Cardiac septum (tissue), 1 donor: ENCODE results near the gene POU2F1. TPM values are rescaled to one million over a fixed set of nuclear protein-coding genes. Genes with fewer than 3 reads are reported as not detected.

Experiments
- DNase-seq: peaks from one replicate; pipeline ENCODE4 v3.0.0-alpha.2; 2020; ENCODE audit warnings: low spot score
- intact Hi-C: fragments of 100-400 bp; cut with DNase I; formaldehyde crosslinking; loops from one replicate; pipeline ENCODE4 v1.14.0; 2022
- total RNA-seq: library from RNA; stranded (reverse); fragmentation: NEBNext Ultra II Directional; extraction: Animal tissue kit (Norgen Biotek cat#: 25700); gene quantifications from one replicate; pipeline ENCODE4 v1.2.1, GENCODE V29; 2021
- donor health status: DM: no; HTN: no; CAD: no.

Gene POU2F1
- total RNA-seq, 1 donor from 2014 or later: 9.9 TPM

GRCh38 chr1:167392200-167392696 lies 171.6 kb downstream of the POU2F1 start:
- intact Hi-C loops: no loop called here
- no peak for DNase-seq

DNA sequence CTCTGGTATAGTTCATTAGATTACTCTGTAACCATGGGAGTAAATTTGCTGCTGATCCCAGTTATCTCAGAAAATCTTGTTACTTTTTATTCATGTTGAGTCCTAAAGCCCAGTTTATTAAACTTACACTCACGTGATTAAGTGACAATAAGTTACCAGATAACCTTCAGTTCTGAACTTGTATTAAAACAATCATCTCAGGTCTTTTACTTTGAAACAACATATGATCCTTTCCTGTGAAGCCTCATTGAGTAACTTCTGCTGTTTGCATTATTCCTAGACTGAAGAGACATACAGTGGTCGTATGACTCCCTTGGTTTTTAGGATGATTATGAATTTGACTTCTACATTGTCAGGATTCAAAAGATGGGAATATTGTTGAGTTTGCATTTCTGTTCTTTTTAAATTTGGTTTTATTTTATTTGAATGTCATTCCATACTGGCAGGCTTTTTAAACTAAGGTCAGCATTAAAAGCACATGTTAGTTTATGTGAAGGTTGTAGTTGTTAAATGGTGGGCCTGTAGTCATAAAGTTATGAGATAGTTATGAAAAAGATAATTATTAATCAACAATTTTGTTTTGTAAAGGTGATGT lies 179.8 kb downstream of the POU2F1 start:
- no peak for DNase-seq
- intact Hi-C loops: loop anchor here (5.0 kb wide), 1 partner anchor 132 kb away; no protein-coding TSS in a partner anchor

DNA sequence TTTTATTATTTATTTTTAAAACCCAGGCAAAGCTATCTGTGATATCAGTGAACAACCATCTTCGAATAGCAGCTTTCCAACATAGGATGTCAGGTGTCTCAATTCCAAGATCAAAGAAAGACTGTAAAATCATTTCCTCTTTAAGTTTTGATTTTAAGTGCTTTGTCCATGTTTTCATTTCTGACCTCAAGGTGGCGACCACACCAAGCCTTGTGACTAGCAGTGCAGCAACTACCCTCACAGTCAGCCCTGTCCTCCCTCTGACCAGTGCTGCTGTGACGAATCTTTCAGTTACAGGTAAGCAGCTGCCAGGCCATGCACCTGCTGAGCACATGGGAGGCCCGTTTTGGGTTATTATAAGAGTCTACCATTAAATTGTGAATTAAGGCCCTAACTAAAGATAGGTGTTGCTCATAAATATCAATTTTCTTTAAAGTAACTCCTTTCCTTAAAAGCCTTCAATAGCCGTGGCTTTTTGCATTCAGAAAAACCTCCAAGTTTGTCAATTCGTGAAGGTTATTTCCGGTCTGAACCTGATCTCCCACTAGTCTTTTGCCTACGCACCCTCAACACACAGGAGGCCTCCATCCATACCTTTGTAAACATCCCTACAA lies 180.7 kb downstream of the POU2F1 start:
- no peak for DNase-seq
- intact Hi-C loops: loop anchor here (5.0 kb wide), 1 partner anchor 131 kb away; no protein-coding TSS in a partner anchor

GRCh38 chr1:167404161-167404888 lies 183.6 kb downstream of the POU2F1 start:
- intact Hi-C loops: loop anchor here (5.0 kb wide), 1 partner anchor 128 kb away; no protein-coding TSS in a partner anchor
- DNase-seq: no peak

- DNase-seq: no peak
- intact Hi-C loops: loop anchor here (5.0 kb wide), 1 partner anchor 127 kb away; no protein-coding TSS in a partner anchor
Observed at GRCh38 chr1:167404908-167405307, 184.2 kb downstream of the POU2F1 start.

- intact Hi-C loops: no loop called here
- no peak for DNase-seq
Observed at GRCh38 chr1:167408355-167408754, 187.7 kb downstream of the POU2F1 start.

DNA sequence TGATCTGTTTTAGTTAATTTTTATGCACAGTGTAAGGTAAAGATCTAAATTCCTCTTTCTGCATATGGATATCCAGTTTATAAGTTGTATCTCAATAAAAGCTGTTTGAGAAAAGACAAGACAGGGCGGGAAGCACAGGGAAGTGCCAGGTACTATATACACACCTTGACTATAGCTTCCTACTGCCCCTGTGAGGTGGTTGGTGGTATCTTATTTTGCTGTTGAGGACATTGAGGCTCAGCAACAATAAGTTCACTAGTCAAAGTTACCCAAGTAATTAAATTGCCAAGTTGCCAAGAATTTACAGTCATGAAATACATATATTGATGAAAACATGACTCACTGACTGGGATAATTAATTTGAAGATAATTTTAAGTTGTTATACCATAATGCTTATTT lies 188.5 kb downstream of the POU2F1 start:
- intact Hi-C loops: no loop called here

GRCh38 chr1:167412072-167412471 lies 191.4 kb downstream of the POU2F1 start:
- no peak for DNase-seq
- intact Hi-C loops: no loop called here

More for the DNA sequence above, 188.5 kb downstream of the POU2F1 start:
- no peak for DNase-seq

DNA sequence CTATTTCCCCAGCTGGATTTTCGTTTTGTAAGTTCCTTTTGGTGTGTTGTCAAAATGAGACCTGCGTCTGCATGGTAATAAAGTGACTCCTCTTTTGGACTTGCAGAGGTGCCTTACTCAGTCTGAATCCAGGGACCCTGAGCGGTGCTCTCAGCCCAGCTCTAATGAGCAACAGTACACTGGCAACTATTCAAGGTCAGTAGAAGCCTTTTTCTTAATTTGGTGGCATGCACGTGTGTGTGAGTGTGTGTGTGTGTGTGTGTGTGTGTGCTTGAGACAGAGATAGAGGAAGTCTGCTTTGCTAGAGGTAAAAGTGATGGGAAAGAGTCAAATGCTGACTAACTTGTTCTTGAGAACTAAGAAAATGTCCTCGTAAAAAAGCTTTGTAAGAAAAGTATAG lies 192.2 kb downstream of the POU2F1 start:
- intact Hi-C loops: no loop called here
- DNase-seq: no peak

DNA sequence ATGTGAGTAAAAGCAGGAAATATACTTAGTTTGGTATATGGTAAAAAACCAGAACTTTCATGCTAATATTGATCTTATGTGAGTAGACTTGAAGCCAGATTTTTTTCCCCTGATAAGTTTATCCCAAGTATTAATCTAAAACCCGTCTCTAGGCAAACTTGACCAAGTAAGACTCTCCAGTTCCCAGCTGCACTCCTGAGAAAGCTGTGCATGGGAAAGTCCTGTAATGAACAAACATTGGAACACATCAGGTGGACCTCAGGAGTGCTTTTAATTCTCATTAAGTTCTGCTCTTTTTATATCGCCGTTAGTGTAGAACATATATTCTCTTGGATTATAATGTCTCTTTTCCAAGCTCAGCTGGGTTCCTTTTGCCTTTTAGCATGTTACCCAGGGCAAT lies 192.6 kb downstream of the POU2F1 start:
- DNase-seq: no peak
- intact Hi-C loops: no loop called here

GRCh38 chr1:167416506-167416905 lies 195.8 kb downstream of the POU2F1 start:
- intact Hi-C loops: no loop called here
- DNase-seq: no peak

GRCh38 chr1:167418391-167418790 lies 197.7 kb downstream of the POU2F1 start:
- intact Hi-C loops: no loop called here
- no peak for DNase-seq

DNA sequence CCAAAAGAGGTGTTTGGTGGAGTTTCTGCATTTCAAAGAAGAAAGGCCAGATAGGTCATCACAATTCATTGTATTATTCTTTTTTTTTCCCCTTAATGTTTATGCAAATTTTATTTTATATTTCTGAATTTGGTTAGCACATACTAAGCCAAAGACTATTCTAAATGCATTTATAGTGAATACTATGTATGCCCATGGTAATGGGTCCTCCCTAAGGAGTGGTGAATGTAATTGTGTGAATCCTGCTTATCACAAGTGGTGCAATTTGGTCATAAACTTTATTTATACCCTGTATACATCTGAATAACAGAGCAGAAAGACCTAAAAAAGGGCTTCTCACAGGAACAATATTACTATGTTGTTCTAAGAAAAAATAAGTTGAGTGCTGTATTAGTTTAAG lies 198.6 kb downstream of the POU2F1 start:
- no peak for DNase-seq
- intact Hi-C loops: no loop called here

DNA sequence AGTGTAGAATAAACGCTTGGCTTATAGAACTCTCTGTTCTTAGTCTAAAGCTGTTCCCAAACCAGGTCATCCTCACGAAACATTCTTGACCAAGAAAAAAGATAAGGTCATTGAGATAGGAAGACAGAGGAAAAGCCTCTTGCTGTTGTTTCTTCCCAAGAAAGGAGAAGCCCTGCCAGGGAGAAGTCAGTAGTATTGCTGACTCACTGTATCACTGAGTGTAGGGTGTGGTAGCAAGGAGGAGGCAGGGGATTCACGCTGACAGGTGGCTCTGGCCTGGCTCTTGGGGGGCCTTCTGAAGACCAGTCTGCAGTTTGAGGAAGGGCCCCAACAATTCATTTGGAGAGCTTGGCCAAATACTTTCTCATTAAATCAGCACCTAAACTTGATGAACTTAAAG lies 199.8 kb downstream of the POU2F1 start:
- DNase-seq: no peak
- intact Hi-C loops: no loop called here

- no peak for DNase-seq
- intact Hi-C loops: no loop called here
Observed at GRCh38 chr1:167423684-167424619, 203.3 kb downstream of the POU2F1 start.

DNA sequence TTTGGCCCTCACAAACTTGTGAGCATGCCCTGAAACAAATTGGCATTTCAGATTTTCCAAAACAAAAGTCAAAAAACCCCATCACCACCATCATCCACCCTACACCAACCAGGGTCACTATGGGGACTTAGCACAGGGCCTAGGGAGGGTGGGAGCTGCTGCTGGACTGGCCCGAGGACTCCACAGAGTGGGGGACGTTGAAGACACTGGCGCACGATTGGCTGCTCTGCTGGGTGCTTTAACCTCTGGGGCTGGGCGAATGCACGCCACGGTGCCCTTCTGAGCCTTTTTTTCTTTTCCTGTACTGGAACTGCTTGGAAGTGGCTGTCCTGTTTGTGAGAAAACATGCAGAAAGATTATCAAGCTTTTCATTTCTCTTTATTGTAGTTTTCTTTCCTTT lies 204.8 kb downstream of the POU2F1 start:
- intact Hi-C loops: no loop called here
- DNase-seq: no peak

DNA sequence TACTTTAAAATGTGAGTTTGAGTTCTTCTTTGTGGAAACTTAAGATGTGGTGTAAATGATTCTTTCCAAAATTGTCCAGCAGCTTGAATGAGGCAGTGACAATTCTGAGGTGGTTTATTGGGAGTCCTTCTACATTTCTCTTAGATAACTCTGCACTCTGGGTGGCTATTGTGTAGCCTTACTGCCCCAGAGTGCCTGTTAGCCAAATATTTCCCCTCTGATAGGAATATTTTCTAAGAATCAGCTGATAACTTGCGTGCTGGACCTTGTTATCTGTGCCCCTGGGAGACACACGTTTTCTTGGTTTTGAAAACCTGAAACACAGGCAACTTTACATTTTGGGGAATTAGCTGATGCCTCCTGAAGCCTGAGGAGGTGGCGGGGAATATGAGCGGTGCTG lies 206.0 kb downstream of the POU2F1 start:
- intact Hi-C loops: no loop called here
- DNase-seq: no peak

- intact Hi-C loops: no loop called here
- DNase-seq: no peak
Observed at GRCh38 chr1:167427848-167428247, 207.2 kb downstream of the POU2F1 start.

DNA sequence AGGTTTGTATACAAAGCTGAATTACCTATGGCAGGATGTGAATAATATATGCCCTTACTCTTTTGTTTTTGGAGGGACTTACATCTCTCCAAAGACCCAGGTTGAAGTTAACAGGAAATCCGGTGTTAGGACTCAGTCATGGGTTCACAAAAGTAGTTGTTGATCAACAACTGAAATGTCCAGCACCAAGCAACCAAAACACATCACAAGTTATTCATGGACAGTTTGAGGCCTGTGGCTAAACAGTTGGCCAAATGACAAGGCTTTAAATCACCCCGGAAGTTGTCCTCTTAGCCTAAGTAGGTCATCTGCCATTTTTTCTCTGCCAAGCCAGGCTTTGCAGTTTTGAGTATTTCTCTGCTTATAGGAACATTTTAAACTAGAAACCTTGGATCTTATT lies 207.7 kb downstream of the POU2F1 start:
- intact Hi-C loops: no loop called here
- no peak for DNase-seq

DNA sequence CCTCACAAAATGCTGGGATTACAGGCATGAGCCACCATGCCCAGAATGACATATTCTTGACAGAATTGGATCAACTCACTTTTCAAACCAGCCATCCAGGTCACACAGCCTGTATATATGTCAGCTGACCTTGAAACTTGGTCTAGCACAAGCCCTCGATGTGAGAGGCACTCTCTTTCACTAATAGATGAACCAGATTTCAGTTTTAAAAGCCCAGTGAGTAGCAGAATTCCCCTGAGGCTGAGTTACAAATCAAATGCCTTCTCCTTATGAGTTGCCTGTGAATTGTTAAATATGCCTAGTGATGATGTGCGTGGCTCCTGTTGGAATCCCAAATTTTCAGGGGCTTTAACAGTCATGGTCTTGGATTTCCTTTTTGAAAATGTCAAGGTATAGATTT lies 208.9 kb downstream of the POU2F1 start:
- intact Hi-C loops: no loop called here
- DNase-seq: no peak
